Adrenal gland (tissue), 5 donors: Measurements from ENCODE around the gene OLIG2.

ENCODE experiments used
- CTCF ChIP-seq, 6 experiments: fragments of 450-650 bp in 4 of 6; fragments of 200-600 bp in 2 of 6; sonication (generic) in 1 of 6; IDR thresholded peaks; 1 replicate in 5 of 6; 2 replicates in 1 of 6; pipeline versions ENCODE4 v1.5.1 to v1.8.0; 2016 to 2021; ENCODE audit warnings: antibody characterized with exemption in 6 of 6, mild to moderate bottlenecking in 2 of 6, moderate library complexity in 1 of 6
- POLR2A ChIP-seq, 2 donors: fragments of 450-650 bp; IDR thresholded peaks; one replicate each; pipeline ENCODE4 v1.6.1; 2017; ENCODE audit warnings: antibody characterized with exemption in 2 of 2, mild to moderate bottlenecking in 2 of 2, moderate library complexity in 1 of 2
- donor health status: DM: no; HTN: no; CAD: no.

- TF ChIP-seq CTCF (IDR thresholded peaks at IDR 0.05) (no peak), POLR2A (IDR thresholded peaks at IDR 0.05) (no peak)
These were observed 4.1 kb upstream of the OLIG2 start for GRCh38 chr21:33021667-33022066.
